ENCODE data around the gene GOLGA6L6.
"Not testable (repeated sequence)": the region's sequence is repeated elsewhere in the genome, so short reads cannot be mapped to it uniquely, and the experiment has no call there.

Gene GOLGA6L6

GRCh38 chr15:20541700-20542099 lies at the start of gene GOLGA6L6:
GOLGA6L6 (minus strand) TSS chr15:20541800; CDS start chr15:20541709, 91 bp downstream.
- H3K4me3 ChIP-seq (ENCODE audit: low read depth, low read length), result not testable (repeated sequence)

GRCh38 chr15:20590069-20590468 lies 48.5 kb upstream of the GOLGA6L6 start:
- H3K4me3 ChIP-seq (ENCODE audit: low read depth, low read length), result not testable (repeated sequence)

- H3K4me3 ChIP-seq (ENCODE audit: low read depth, low read length), result not testable (repeated sequence)
Measured at GRCh38 chr15:20586821-20587220, 45.2 kb upstream of the GOLGA6L6 start.

GRCh38 chr15:20582726-20583115 lies 41.1 kb upstream of the GOLGA6L6 start:
- not testable (repeated sequence) for H3K4me3 ChIP-seq (ENCODE audit: low read depth, low read length)

GRCh38 chr15:20582109-20582725 lies 40.6 kb upstream of the GOLGA6L6 start:
- H3K4me3 ChIP-seq (ENCODE audit: low read depth, low read length), result not testable (repeated sequence)

GRCh38 chr15:20581261-20582108 lies 39.9 kb upstream of the GOLGA6L6 start:
- H3K4me3 ChIP-seq (ENCODE audit: low read depth, low read length), result not testable (repeated sequence)

GRCh38 chr15:20579662-20580061 lies 38.1 kb upstream of the GOLGA6L6 start:
- H3K4me3 ChIP-seq (ENCODE audit: low read depth, low read length), result not testable (repeated sequence)

GRCh38 chr15:20551289-20551688 lies 9.7 kb upstream of the GOLGA6L6 start:
- H3K4me3 ChIP-seq (ENCODE audit: low read depth, low read length), result not testable (repeated sequence)

GRCh38 chr15:20505926-20506658 lies 35.5 kb downstream of the GOLGA6L6 start:
- not testable (repeated sequence) for H3K4me3 ChIP-seq (ENCODE audit: low read depth, low read length)

- H3K4me3 ChIP-seq (ENCODE audit: low read depth, low read length), result not testable (repeated sequence)
Measured at GRCh38 chr15:20502839-20503238, 38.8 kb downstream of the GOLGA6L6 start.

GRCh38 chr15:20501512-20502222 lies 39.9 kb downstream of the GOLGA6L6 start:
- not testable (repeated sequence) for H3K4me3 ChIP-seq (ENCODE audit: low read depth, low read length)

GRCh38 chr15:20497781-20498180 lies 43.8 kb downstream of the GOLGA6L6 start:
- not testable (repeated sequence) for H3K4me3 ChIP-seq (ENCODE audit: low read depth, low read length)

- not testable (repeated sequence) for H3K4me3 ChIP-seq (ENCODE audit: low read depth, low read length)
Measured at GRCh38 chr15:20493035-20493434, 48.6 kb downstream of the GOLGA6L6 start.

- H3K4me3 ChIP-seq (ENCODE audit: low read depth, low read length), result not testable (repeated sequence)
Measured at GRCh38 chr15:20492598-20492997, 49.0 kb downstream of the GOLGA6L6 start.

- not testable (repeated sequence) for H3K4me3 ChIP-seq (ENCODE audit: low read depth, low read length)
Measured at GRCh38 chr15:20489320-20489719, 52.3 kb downstream of the GOLGA6L6 start.

All from GM12875 (cell line).